HG02970 (cell line): ENCODE data around the gene SHISAL2A.

Source experiments
- ATAC-seq: cut with Tn5 transposase; IDR thresholded peaks from one replicate; pipeline ENCODE4 v1.9.1; 2021; ENCODE audit warnings: mild to moderate bottlenecking, moderate library complexity, moderate number of reproducible peaks; ENCODE audit not compliant: unreplicated experiment, low FRiP score

Gene SHISAL2A

GRCh38 chr1:52632732-52633290 is at the start of gene SHISAL2A:
Gene SHISAL2A, plus strand, starts transcription at chr1:52633168. Its CDS starts 326 bp downstream, at chr1:52633494.
- ATAC-seq: no peak

GRCh38 chr1:52585474-52585873 is 47.5 kb upstream of the SHISAL2A start:
- ATAC-seq: no peak

- no peak for ATAC-seq
Observed at GRCh38 chr1:52588027-52588426, 44.9 kb upstream of the SHISAL2A start.

GRCh38 chr1:52588535-52588934 is 44.4 kb upstream of the SHISAL2A start:
- ATAC-seq: no peak

GRCh38 chr1:52590266-52590665 is 42.7 kb upstream of the SHISAL2A start:
- ATAC-seq: no peak

- ATAC-seq: no peak
Observed at GRCh38 chr1:52592637-52593323, 40.2 kb upstream of the SHISAL2A start.

GRCh38 chr1:52593495-52593894 is 39.5 kb upstream of the SHISAL2A start:
- ATAC-seq: no peak

- ATAC-seq: no peak
Observed at GRCh38 chr1:52595061-52595460, 37.9 kb upstream of the SHISAL2A start.

GRCh38 chr1:52597912-52598311 is 35.1 kb upstream of the SHISAL2A start:
- ATAC-seq: no peak

GRCh38 chr1:52598729-52599128 is 34.2 kb upstream of the SHISAL2A start:
- ATAC-seq: no peak

- ATAC-seq: no peak
Observed at GRCh38 chr1:52599236-52599635, 33.7 kb upstream of the SHISAL2A start.

GRCh38 chr1:52600533-52601179 is 32.3 kb upstream of the SHISAL2A start:
- ATAC-seq: no peak

GRCh38 chr1:52601519-52601918 is 31.4 kb upstream of the SHISAL2A start:
- ATAC-seq: no peak

GRCh38 chr1:52601991-52602855 is 30.7 kb upstream of the SHISAL2A start, which contains the start of gene GPX7:
Gene GPX7, plus strand, starts transcription at chr1:52602371. Its CDS starts 39 bp downstream, at chr1:52602410.
- ATAC-seq: no peak

GRCh38 chr1:52602856-52603600 is 29.9 kb upstream of the SHISAL2A start:
- ATAC-seq: no peak

- no peak for ATAC-seq
Observed at GRCh38 chr1:52603630-52604029, 29.3 kb upstream of the SHISAL2A start.

- no peak for ATAC-seq
Observed at GRCh38 chr1:52604063-52604770, 28.8 kb upstream of the SHISAL2A start.

- ATAC-seq: no peak
Observed at GRCh38 chr1:52613636-52614373, 19.2 kb upstream of the SHISAL2A start.

GRCh38 chr1:52614671-52615070 is 18.3 kb upstream of the SHISAL2A start:
- no peak for ATAC-seq
